Effector memory CD4-positive, alpha-beta T cell (primary cell): Measurements from ENCODE around the gene S100A1.
"Not testable (repeated sequence)": the region's sequence is repeated elsewhere in the genome, so short reads cannot be mapped to it uniquely, and the experiment has no call there.

ENCODE experiments used
- DNase-seq, 3 donors: peaks; one replicate each; pipeline ENCODE4 v3.0.0-alpha.2; 2020
- H3K27ac ChIP-seq: 2 replicates; pipeline ENCODE4 v1.7.0; 2013; ENCODE audit warnings: mild to moderate bottlenecking, low read length, moderate library complexity; ENCODE audit not compliant: insufficient read depth, poor library complexity, severe bottlenecking
- H3K27me3 ChIP-seq: replicated peaks from 2 replicates; pipeline ENCODE4 v1.7.0; 2013; ENCODE audit warnings: mild to moderate bottlenecking, low read length; ENCODE audit not compliant: insufficient read depth, control insufficient read depth, poor library complexity, severe bottlenecking
- H3K36me3 ChIP-seq: 2 replicates; pipeline ENCODE4 v1.7.0; 2013; ENCODE audit warnings: mild to moderate bottlenecking, low read length, moderate library complexity; ENCODE audit not compliant: control insufficient read depth, insufficient read depth
- H3K4me1 ChIP-seq: 2 replicates; pipeline ENCODE4 v1.7.0; 2013; ENCODE audit warnings: low read length, mild to moderate bottlenecking; ENCODE audit not compliant: control insufficient read depth, insufficient read depth, poor library complexity, severe bottlenecking
- H3K4me3 ChIP-seq: 2 replicates; pipeline ENCODE4 v1.7.0; 2013; ENCODE audit warnings: low read length, low read depth, mild to moderate bottlenecking; ENCODE audit not compliant: insufficient read depth, poor library complexity, severe bottlenecking
- H3K9me3 ChIP-seq: 2 replicates; pipeline ENCODE4 v1.7.0; 2013; ENCODE audit warnings: mild to moderate bottlenecking, low read length, moderate library complexity; ENCODE audit not compliant: control insufficient read depth
- total RNA-seq, 3 donors: gene quantifications; one replicate each; lab custom pipeline; 2026; lab: John Stamatoyannopoulos, UW

The S100A1 gene
- total RNA-seq: 0 reads per million in 3 donors

DNA sequence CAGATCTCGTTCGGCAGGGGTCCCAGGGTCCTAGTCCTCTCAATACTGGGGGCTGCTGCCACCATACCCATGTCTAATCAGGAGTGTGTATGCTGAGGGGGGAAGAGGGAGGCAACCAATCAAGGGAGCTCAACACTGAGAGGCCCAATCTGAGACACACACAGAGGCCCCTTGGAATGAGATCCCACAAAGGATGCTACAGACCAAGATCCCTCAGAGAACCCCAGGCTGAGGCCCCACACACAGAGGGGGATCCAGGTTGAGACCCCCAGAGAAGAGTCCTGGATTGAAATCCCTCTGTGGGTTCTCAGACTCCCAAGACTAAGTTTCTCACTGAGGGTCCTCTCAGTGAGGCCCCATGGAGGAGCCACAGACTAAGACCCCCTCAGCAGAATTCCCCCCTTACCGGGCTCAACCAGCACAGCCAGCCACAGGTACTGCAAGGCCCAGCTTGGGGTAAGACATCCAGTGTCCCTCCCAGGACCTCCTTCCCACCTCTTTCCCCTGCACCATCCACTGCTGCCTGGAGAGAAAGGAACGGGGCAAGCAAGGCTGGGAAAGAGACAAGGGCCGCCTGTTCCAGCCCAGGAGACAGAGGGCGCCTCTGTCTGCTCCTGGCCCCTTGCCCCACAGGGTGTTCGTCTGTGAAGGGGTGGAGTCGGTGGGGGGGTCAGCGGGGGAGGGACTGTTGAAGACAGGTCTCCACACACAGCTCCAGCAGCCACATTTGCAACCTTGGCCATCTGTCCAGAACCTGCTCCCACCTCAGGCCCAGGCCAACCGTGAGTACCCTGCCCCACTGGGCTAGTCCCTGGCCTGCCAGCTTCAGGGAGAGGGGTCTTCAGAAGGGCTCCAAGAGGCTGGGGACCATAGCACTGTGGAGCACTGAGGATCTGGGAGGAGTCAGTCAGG is at the start of gene S100A1:
S100A1 (plus strand) TSS at position 720 of the 912 bp plus-strand sequence. CDS start 2,088 bp downstream, outside the sequence.
- H3K4me1 ChIP-seq: no peaks in the 10 kb centered on the region
- H3K27ac ChIP-seq: no peak within 1 kb of the TSS
- no peaks in the 10 kb centered on the region for H3K27me3 ChIP-seq
- H3K36me3 ChIP-seq: no peaks in the 10 kb centered on the region
- H3K4me3 ChIP-seq: no peak within 1 kb of the TSS
- DNase-seq: no peak
- H3K9me3 ChIP-seq: no peaks in the 10 kb centered on the region

DNA sequence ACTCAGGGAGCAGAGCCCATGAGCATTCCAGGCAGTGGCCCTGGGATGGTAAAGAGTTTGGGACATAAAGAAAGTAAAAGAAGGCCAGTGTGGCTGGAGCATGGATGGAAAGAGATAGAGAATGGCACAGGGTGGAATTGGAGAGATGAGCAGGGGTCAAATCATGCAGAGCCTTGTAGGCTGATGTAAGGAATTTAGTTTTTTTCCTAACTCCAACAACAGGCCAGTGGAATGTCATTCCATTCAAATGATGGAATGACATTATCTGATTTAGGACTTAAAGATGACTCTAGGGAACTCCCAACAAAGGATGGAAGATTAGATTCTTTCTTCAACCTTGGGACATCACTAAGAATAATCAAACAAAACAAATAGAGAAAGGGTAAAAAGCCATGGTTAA is 49.7 kb upstream of the S100A1 start:
- no peak for DNase-seq
- no peaks in the 10 kb centered on the region for H3K36me3 ChIP-seq
- no peaks in the 10 kb centered on the region for H3K27me3 ChIP-seq
- H3K4me1 ChIP-seq: no peaks in the 10 kb centered on the region
- H3K4me3 ChIP-seq: no peak overlapping the region
- H3K9me3 ChIP-seq: no peaks in the 10 kb centered on the region
- H3K27ac ChIP-seq: no peak overlapping the region

DNA sequence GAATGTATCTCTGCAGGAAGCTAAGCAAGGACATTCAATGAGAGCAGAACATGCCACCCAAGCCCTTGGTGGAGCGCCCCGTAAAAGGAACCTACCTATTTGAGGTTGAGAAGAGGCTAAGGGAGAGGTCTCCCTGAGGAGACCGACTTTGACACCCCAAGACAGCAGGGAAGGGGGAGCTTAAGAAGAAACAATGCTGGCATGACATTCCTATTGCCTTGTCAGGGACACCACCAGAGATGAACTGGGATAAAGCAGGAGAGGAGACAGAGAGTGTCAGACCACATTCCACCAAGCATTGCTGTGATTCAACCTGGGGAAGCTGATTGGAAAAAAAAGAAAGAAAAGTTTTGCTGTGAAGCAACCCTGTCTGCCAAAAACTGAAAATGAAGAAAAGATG is 49.3 kb upstream of the S100A1 start:
- Histone ChIP-seq H3K9me3 (no peaks in the 10 kb centered on the region), H3K36me3 (no peaks in the 10 kb centered on the region), H3K4me3 (no peak overlapping the region), H3K27me3 (no peaks in the 10 kb centered on the region), H3K4me1 (no peaks in the 10 kb centered on the region), H3K27ac (no peak overlapping the region)
- no peak for DNase-seq

DNA sequence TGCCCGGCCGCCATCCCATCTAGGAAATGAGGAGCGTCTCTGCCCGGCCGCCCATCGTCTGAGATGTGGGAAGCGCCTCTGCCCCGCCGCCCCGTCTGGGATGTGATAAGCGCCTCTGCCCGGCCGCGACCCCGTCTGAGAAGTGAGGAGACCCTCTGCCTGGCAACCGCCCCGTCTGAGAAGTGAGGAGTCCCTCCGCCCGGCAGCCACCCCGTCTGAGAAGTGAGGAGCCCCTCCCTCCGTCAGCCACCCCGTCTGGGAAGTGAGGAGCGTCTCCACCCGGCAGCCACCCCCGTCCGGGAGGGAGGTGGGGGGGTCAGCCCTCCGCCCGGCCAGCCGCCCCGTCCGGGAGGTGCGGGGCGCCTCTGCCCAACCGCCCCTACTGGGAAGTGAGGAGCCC is 45.4 kb upstream of the S100A1 start:
- H3K27ac ChIP-seq, H3K9me3 ChIP-seq, H3K4me3 ChIP-seq, DNase-seq, H3K36me3 ChIP-seq, H3K4me1 ChIP-seq, H3K27me3 ChIP-seq: not testable (repeated sequence)

DNA sequence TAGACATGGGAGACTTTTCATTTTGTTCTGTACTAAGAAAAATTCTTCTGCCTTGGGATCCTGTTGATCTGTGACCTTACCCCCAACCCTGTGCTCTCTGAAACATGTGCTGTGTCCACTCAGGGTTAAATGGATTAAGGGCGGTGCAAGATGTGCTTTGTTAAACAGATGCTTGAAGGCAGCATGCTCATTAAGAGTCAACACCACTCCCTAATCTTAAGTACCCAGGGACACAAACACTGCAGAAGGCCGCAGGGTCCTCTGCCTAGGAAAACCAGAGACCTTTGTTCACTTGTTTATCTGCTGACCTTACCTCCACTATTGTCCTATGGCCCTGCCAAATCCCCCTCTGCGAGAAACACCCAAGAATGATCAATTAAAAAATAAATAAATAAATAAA is 44.7 kb upstream of the S100A1 start:
- not testable (repeated sequence) for H3K27me3 ChIP-seq

DNA sequence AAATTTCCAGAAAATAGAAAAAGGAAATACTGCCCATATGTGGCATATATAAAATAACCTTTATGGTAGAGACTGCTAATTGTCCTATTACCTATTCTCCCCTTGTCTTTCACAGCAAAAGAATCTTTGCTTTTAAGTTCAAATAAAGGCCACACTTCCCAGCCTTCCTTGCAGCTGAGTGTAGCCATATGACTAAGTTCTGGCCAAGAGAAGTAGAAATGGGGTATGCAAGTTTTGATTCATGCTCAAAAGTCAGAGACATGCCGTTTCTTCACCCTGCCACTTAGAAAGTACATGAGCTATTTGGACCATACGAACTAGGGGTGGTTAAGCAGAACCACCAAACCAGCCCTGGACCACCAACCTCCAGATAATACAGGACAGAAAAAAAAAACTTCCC is 44.3 kb upstream of the S100A1 start:
- Histone ChIP-seq H3K4me1 (no peaks in the 10 kb centered on the region), H3K9me3 (no peaks in the 10 kb centered on the region), H3K27ac (no peak overlapping the region), H3K27me3 (no peaks in the 10 kb centered on the region), H3K4me3 (no peak overlapping the region), H3K36me3 (no peaks in the 10 kb centered on the region)
- DNase-seq: no peak

More for the DNA sequence above, 44.7 kb upstream of the S100A1 start:
- not testable (repeated sequence) for H3K36me3 ChIP-seq, H3K27ac ChIP-seq, DNase-seq, H3K9me3 ChIP-seq, H3K4me3 ChIP-seq, H3K4me1 ChIP-seq

DNA sequence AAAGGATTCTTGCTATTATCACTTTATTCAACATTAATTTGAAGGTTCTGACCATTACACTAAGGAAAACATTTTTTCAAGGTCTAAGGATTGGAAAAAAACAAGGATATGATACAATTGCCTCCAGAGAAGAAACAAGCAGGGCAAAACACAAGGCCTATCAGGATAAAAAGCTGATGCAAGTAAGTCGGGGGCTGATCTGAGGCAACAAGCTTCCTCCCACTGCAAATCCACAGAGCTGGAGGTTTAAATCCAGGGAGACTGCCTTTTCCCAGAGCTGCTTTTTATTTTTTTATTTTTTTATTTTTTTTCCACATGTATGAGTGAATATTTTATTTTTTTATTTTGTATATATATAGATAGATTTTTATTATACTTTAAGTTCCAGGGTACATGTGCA is 43.2 kb upstream of the S100A1 start:
- H3K9me3 ChIP-seq: no peaks in the 10 kb centered on the region
- no peak for DNase-seq
- H3K4me1 ChIP-seq: no peaks in the 10 kb centered on the region
- H3K27ac ChIP-seq: no peak overlapping the region
- H3K36me3 ChIP-seq: no peaks in the 10 kb centered on the region
- H3K4me3 ChIP-seq: no peak overlapping the region
- no peaks in the 10 kb centered on the region for H3K27me3 ChIP-seq

DNA sequence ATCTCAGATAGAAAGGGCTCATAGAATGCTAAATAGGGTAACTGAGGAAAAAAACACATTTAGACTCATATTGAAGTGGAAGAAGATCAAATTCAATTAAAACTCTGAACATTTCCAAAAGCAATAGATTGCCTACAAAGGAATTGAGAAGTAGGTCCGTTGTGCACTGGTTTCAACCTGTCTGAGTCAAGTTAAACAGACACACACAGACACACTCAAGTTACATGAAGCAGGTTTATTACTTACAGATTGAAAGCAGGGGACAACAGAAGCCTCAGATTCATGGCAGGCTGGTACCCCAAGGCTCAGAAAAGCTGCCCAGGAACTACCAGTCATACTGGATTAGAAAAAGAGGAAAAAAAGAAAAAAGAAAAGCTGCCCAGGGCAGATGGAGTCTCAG is 41.9 kb upstream of the S100A1 start:
- H3K4me3 ChIP-seq: no peak overlapping the region
- no peaks in the 10 kb centered on the region for H3K4me1 ChIP-seq
- no peaks in the 10 kb centered on the region for H3K36me3 ChIP-seq
- no peaks in the 10 kb centered on the region for H3K9me3 ChIP-seq
- H3K27me3 ChIP-seq: no peaks in the 10 kb centered on the region
- no peak for DNase-seq
- H3K27ac ChIP-seq: no peak overlapping the region

DNA sequence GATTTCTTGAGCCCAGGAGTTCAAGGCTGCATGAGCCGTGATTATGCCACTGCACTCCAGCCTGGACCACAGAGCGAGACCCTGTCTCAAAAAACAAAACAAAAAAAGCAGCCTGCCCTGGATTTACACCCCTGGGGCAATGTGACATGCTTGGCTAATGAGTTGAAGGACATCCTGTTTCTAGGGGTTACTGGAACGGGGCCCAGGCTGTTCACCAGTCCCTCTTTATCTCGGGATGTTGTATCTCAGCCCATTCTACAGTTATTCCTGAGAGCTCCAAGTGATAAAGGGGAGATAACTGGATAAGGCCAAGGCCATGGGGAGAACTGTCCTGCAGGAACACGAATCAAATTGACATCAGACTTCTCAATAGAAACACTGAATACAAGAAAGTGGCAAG is 40.9 kb upstream of the S100A1 start:
- no peak overlapping the region for H3K4me3 ChIP-seq
- no peaks in the 10 kb centered on the region for H3K27me3 ChIP-seq
- no peak for DNase-seq
- no peaks in the 10 kb centered on the region for H3K4me1 ChIP-seq
- H3K9me3 ChIP-seq: no peaks in the 10 kb centered on the region
- H3K36me3 ChIP-seq: no peaks in the 10 kb centered on the region
- H3K27ac ChIP-seq: no peak overlapping the region

DNA sequence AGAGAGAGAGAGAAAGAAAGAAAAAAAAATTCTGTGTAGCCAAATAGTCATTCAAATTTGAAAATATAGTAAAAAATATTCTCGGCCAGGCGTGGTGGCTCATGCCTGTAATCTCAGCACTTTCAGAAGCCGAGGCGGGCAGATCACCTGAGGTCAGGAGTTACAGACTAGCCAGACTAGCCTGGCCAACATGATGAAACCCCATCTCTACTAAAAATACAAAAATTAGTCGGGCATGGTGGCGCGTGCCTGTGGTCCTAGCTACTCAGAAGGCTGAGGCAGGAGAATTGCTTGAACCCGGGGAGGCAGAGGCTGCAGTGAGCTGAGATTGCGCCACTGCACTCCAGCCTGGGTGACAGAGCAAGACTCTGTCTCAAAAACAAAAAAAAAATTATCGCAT is 40.2 kb upstream of the S100A1 start:
- H3K4me3 ChIP-seq, DNase-seq, H3K4me1 ChIP-seq: not testable (repeated sequence)

More for the DNA sequence above, 40.2 kb upstream of the S100A1 start:
- H3K9me3 ChIP-seq, H3K27me3 ChIP-seq, H3K27ac ChIP-seq, H3K36me3 ChIP-seq: not testable (repeated sequence)
